GM10248 (cell line): ENCODE measurements around the gene FBLN2.

Source experiments
- CTCF ChIA-PET: fragments of 300-600 bp; sonication (Branson Sonifier 250); formaldehyde crosslinking; extraction: SDS; loops from one replicate; lab custom pipeline; 2021; ENCODE audit warnings: antibody characterized with exemption; lab: Yijun Ruan, JAX
- POLR2A ChIA-PET: fragments of 350-650 bp; sonication (Branson Sonifier 250); formaldehyde crosslinking; extraction: SDS; loops from one replicate; lab custom pipeline; 2020; ENCODE audit warnings: antibody characterized with exemption; lab: Yijun Ruan, JAX
- DNase-seq: peaks from one replicate; pipeline ENCODE4 v3.0.0; 2012; ENCODE audit errors: extremely low spot score
- CTCF ChIP-seq: IDR thresholded peaks from 2 replicates; pipeline ENCODE4 v1.5.1; 2012; ENCODE audit warnings: mild to moderate bottlenecking, low read depth; ENCODE audit errors: extremely low read depth, missing control alignments, control extremely low read depth

FBLN2 gene

GRCh38 chr3:13662238-13662847 is 113.4 kb downstream of the FBLN2 start:
- DNase-seq, result no peak
- POLR2A ChIA-PET, result no interaction called here
- CTCF ChIA-PET, result no interaction called here
- TF ChIP-seq CTCF, result no peak

GRCh38 chr3:13663781-13664535 is 115.0 kb downstream of the FBLN2 start:
- TF ChIP-seq CTCF, result no peak
- POLR2A ChIA-PET, result no interaction called here
- CTCF ChIA-PET, result interaction anchor here (1.1 kb wide), 1 partner anchor 15 kb away, joined by 3 read pairs; no protein-coding TSS in a partner anchor
- no peak for DNase-seq

GRCh38 chr3:13665582-13666226 is 116.8 kb downstream of the FBLN2 start:
- ChIA-PET POLR2A (no interaction called here), CTCF (interaction anchor here (2.5 kb wide), 1 partner anchor 8 kb away, joined by 14 read pairs; no protein-coding TSS in a partner anchor)
- DNase-seq, result no peak
- TF ChIP-seq CTCF, result no peak

GRCh38 chr3:13666227-13666619 is 117.3 kb downstream of the FBLN2 start:
- CTCF ChIA-PET, result interaction anchor here (2.5 kb wide), 1 partner anchor 8 kb away, joined by 14 read pairs; no protein-coding TSS in a partner anchor
- POLR2A ChIA-PET, result no interaction called here
- DNase-seq, result no peak
- no peak for TF ChIP-seq CTCF

- ChIA-PET POLR2A (no interaction called here), CTCF (interaction anchor here (2.5 kb wide), 1 partner anchor 9 kb away, joined by 14 read pairs; no protein-coding TSS in a partner anchor)
- DNase-seq, result no peak
- TF ChIP-seq CTCF, result no peak
Measured at GRCh38 chr3:13666781-13667709, 118.1 kb downstream of the FBLN2 start.
